Effector CD8-positive, alpha-beta T cell (primary cell): ENCODE measurements around the gene RRAS.
"Not testable (repeated sequence)": the region's sequence is repeated elsewhere in the genome, so short reads cannot be mapped to it uniquely, and the experiment has no call there.

ENCODE experiments used
- DNase-seq: peaks from one replicate; lab custom pipeline; 2025; lab: John Stamatoyannopoulos, UW

RRAS gene

GRCh38 chr19:49654581-49654980, 14.6 kb upstream of the RRAS start:
- DNase-seq, result no peak

- no peak for DNase-seq
Observed at GRCh38 chr19:49653466-49653806, 13.5 kb upstream of the RRAS start.

- no peak for DNase-seq
Observed at GRCh38 chr19:49652551-49653465, 12.9 kb upstream of the RRAS start.

GRCh38 chr19:49651820-49652550, 12.0 kb upstream of the RRAS start:
- no peak for DNase-seq

GRCh38 chr19:49651029-49651819, 11.3 kb upstream of the RRAS start:
- DNase-seq, result no peak

GRCh38 chr19:49646586-49646985, 6.6 kb upstream of the RRAS start:
- DNase-seq, result no peak

- no peak for DNase-seq
Observed at GRCh38 chr19:49645995-49646394, 6.1 kb upstream of the RRAS start.

GRCh38 chr19:49645592-49645991, 5.6 kb upstream of the RRAS start:
- no peak for DNase-seq

- no peak for DNase-seq
Observed at GRCh38 chr19:49643466-49643865, 3.5 kb upstream of the RRAS start.

GRCh38 chr19:49642492-49643035, 2.6 kb upstream of the RRAS start:
- DNase-seq, result no peak

GRCh38 chr19:49641688-49642491, 1.9 kb upstream of the RRAS start, which contains the start of gene SCAF1:
Gene SCAF1 (plus strand): TSS chr19:49642209. CDS start chr19:49645027, 2,818 bp downstream.
- DNase-seq, result peak; percentile 99

GRCh38 chr19:49639401-49640112, 386 bp downstream of the RRAS start:
- DNase-seq, result no peak

- no peak for DNase-seq
Observed at GRCh38 chr19:49637821-49638738, 1.9 kb downstream of the RRAS start.

GRCh38 chr19:49636233-49636932, 3.6 kb downstream of the RRAS start:
- DNase-seq, result no peak

GRCh38 chr19:49635530-49636232, 4.3 kb downstream of the RRAS start:
- no peak for DNase-seq

- DNase-seq, result not testable (repeated sequence)
Observed at GRCh38 chr19:49633273-49633672, 6.7 kb downstream of the RRAS start.

- DNase-seq, result no peak
Observed at GRCh38 chr19:49632576-49632975, 7.4 kb downstream of the RRAS start.

GRCh38 chr19:49631610-49632192, 8.2 kb downstream of the RRAS start:
- DNase-seq, result no peak
